ENCODE data around the gene CPA3.

Gene CPA3

DNA sequence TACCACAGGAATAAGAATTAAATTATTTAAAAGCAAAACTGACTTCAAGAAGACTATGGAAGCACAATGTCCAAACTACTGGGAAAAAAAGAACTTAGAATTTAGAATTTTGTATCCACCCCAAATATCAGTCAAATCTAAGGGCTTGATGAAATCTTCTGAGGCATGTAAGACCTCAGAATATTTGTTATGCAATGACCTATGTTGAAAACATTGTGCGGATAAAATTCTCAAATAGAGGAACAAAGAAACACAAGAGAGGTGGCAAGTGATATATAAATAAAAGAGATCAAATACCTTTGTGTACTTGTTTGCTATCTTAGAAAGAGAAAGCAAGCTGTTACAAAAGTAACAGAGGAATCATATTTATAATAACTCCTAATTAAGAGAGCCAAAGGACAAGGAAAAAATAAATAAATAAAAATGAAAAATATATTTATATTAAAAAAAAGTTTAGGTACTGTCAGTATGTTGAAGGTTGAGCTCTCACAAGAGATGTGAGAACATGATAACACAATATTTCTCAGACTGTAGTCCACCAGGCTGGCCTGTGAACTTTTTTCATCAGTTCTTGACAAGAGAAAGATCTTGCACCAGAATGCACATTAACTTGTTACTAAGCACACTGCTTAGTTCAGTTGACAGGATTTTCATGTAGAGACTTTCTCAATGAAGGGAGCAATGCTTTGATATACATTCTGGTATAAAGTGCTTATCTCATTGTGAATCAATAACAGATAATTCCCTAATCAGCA is 50.0 kb downstream of the CPA3 start:
- no peak for DNase-seq
- TF ChIP-seq GATA1 (IDR thresholded peaks at IDR 0.05; ENCODE audit: low read depth, low read length) (no peak), POLR2A (IDR thresholded peaks at IDR 0.05; ENCODE audit: low read length) (no peak)

- no peak for DNase-seq
- TF ChIP-seq GATA1 (IDR thresholded peaks at IDR 0.05; ENCODE audit: low read depth, low read length) (no peak), POLR2A (IDR thresholded peaks at IDR 0.05; ENCODE audit: low read length) (no peak)
Observed at GRCh38 chr3:148916132-148916531, 51.0 kb downstream of the CPA3 start.

DNA sequence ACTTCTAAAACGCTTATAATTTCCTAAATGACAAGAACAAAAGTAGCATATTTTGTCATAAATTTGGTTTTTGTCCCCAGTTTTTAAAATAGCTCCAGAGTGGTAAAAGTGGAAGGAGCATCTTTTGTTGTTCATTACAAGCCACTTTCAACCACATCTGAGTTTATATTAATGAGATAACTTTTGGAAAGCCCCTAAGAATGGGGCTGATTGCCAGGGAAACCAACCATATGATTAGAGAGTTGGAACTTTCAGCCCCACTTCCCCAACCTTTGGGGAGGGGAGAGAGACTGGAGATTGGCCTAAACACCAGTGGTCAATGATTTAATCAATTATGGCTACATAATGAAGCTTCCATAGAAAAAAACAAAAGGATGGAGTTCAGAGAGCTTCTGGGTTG is 57.4 kb downstream of the CPA3 start:
- DNase-seq, result no peak
- TF ChIP-seq POLR2A (IDR thresholded peaks at IDR 0.05; ENCODE audit: low read length) (no peak), GATA1 (IDR thresholded peaks at IDR 0.05; ENCODE audit: low read depth, low read length) (no peak)

- no peak for DNase-seq
- TF ChIP-seq POLR2A (IDR thresholded peaks at IDR 0.05; ENCODE audit: low read length) (no peak), GATA1 (IDR thresholded peaks at IDR 0.05; ENCODE audit: low read depth, low read length) (no peak)
Observed at GRCh38 chr3:148923592-148923991, 58.5 kb downstream of the CPA3 start.

GRCh38 chr3:148924562-148924961 is 59.5 kb downstream of the CPA3 start:
- DNase-seq, result no peak
- TF ChIP-seq GATA1 (IDR thresholded peaks at IDR 0.05; ENCODE audit: low read depth, low read length) (no peak), POLR2A (IDR thresholded peaks at IDR 0.05; ENCODE audit: low read length) (no peak)

DNA sequence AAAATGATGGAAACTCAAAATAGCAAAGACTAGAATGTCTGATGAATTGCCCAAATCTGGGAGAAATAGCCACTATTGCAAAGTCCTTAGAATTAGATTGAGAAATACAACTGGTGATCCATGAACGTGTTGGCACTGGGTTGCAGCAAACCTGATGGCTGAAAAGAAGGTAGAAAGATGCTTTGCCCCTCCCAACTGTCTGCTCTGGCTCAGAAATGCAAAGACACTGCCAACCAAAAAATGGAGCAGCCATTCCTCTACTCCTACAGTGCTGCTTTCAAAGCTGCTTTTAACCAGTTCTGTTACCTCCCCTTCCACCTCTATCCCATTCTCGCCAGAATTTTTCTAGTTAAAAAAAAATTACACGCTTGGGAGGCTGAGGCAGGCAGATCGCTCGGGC is 60.7 kb downstream of the CPA3 start:
- no peak for TF ChIP-seq POLR2A (IDR thresholded peaks at IDR 0.05; ENCODE audit: low read length)
- no peak for TF ChIP-seq GATA1 (IDR thresholded peaks at IDR 0.05; ENCODE audit: low read depth, low read length)
- no peak for DNase-seq

GRCh38 chr3:148930752-148931151 is 65.7 kb downstream of the CPA3 start:
- DNase-seq, result no peak

DNA sequence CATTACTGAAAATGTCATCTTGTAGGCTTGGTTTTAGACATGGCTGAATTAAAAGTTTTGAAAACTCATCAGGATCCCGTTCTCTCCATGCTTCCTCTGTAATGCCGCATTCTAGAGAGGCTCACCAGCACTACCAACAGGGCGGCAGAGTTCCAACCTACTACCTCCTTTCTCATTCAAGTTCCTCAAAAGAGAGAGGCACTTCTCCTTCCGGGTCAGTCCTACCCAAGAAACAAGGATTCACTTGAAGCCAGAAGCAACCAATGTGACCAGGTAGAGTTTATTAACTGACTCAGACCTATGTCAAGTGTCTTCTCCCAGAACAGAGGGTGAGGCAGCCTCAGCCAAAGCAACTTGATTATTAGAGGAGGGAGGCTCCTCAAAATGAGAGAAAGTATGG is 66.5 kb downstream of the CPA3 start:
- no peak for DNase-seq
- TF ChIP-seq POLR2A (IDR thresholded peaks at IDR 0.05; ENCODE audit: low read length), result no peak
- TF ChIP-seq GATA1 (IDR thresholded peaks at IDR 0.05; ENCODE audit: low read depth, low read length), result no peak

More at GRCh38 chr3:148930752-148931151, 65.7 kb downstream of the CPA3 start:
- TF ChIP-seq GATA1 (IDR thresholded peaks at IDR 0.05; ENCODE audit: low read depth, low read length), result no peak
- TF ChIP-seq POLR2A (IDR thresholded peaks at IDR 0.05; ENCODE audit: low read length), result no peak

DNA sequence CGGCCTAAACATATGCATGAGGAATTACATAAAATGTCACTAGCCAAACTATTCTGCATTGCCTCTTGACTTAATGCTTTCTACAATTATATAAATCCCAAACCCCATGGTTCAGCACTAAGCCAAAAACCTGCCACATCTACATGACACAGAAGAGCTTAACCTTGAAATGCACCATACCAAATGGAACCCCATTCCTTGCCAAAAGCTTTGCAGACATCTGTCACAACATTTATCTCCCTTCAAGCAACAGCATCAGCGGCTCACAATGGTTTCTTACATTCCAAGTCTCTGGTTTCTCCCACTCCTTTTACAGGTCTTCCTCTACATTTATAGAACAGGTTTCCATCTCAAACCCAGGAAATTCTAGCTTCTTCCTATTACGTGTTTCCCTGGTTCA is 67.9 kb downstream of the CPA3 start:
- TF ChIP-seq POLR2A (IDR thresholded peaks at IDR 0.05; ENCODE audit: low read length) (no peak), GATA1 (IDR thresholded peaks at IDR 0.05; ENCODE audit: low read depth, low read length) (no peak)
- no peak for DNase-seq

- DNase-seq, result no peak
- TF ChIP-seq GATA1 (IDR thresholded peaks at IDR 0.05; ENCODE audit: low read depth, low read length) (no peak), POLR2A (IDR thresholded peaks at IDR 0.05; ENCODE audit: low read length) (no peak)
Observed at GRCh38 chr3:148937467-148938255, 72.6 kb downstream of the CPA3 start.

DNA sequence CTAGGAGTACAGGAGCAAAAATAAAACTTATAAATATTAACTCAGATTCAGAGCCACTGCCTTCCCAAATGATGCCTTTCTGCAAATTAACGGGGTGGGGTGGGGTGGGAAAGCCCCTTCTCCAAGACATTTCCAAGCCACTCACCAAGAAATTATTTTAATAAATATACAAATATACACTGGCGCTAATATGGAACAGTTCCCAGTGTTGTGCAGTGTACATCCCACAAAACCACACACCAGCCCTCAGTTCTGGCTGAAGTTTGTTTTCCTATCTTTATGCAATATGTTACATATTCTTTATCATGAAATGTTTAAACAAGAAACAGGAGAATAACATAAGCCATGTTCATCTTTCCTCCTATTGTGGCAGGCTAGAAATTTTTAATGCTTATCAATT is 73.2 kb downstream of the CPA3 start:
- no peak for TF ChIP-seq POLR2A (IDR thresholded peaks at IDR 0.05; ENCODE audit: low read length)
- no peak for TF ChIP-seq GATA1 (IDR thresholded peaks at IDR 0.05; ENCODE audit: low read depth, low read length)
- no peak for DNase-seq

- DNase-seq, result no peak
- TF ChIP-seq POLR2A (IDR thresholded peaks at IDR 0.05; ENCODE audit: low read length), result no peak
- no peak for TF ChIP-seq GATA1 (IDR thresholded peaks at IDR 0.05; ENCODE audit: low read depth, low read length)
Observed at GRCh38 chr3:148938936-148939335, 73.8 kb downstream of the CPA3 start.

DNA sequence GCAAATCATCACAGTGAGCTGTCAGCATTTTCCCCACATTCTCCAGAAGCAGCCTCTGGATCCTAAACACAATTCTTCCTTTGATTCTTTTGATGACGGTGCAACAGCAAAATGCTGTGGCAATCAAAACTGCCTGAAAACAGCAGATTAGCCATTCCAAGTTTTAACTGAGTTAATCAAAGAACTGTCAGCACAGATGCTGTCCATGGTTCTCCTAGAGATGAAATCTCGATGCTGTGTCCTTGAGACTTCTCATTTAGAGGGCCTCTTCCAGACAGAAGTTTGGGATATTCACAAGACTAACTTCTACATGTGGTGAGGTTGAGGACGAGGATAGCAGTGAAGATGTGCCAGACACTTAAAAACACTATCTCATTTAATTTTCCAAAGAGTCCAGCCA is 75.9 kb downstream of the CPA3 start:
- no peak for TF ChIP-seq POLR2A (IDR thresholded peaks at IDR 0.05; ENCODE audit: low read length)
- TF ChIP-seq GATA1 (IDR thresholded peaks at IDR 0.05; ENCODE audit: low read depth, low read length), result no peak
- no peak for DNase-seq

GRCh38 chr3:148943506-148944205 is 78.6 kb downstream of the CPA3 start:
- DNase-seq, result peak; percentile 79 to 86
- no peak for TF ChIP-seq GATA1 (IDR thresholded peaks at IDR 0.05; ENCODE audit: low read depth, low read length)
- no peak for TF ChIP-seq POLR2A (IDR thresholded peaks at IDR 0.05; ENCODE audit: low read length)
